Body of pancreas (tissue), 4 donors: ENCODE results near the gene PAPSS1. TPM values are rescaled to one million over a fixed set of nuclear protein-coding genes. Genes with fewer than 3 reads are reported as not detected.

ENCODE experiments used
- ATAC-seq: fragments of 150-250 bp; one replicate; pipeline ENCODE4 v1.9.1; 2016
- DNase-seq, 4 donors: peaks; one replicate each; pipeline ENCODE4 v3.0.0-alpha.2; 2019
- H3K27ac ChIP-seq, 4 donors: fragments of 200-600 bp; sonication (generic); 1 replicate in 3 of 4; 2 replicates in 1 of 4; pipeline versions ENCODE4 v1.5.1 to v1.6.1; 2016 to 2019; ENCODE audit warnings: mild to moderate bottlenecking in 1 of 4, mixed read lengths in 1 of 4, moderate library complexity in 1 of 4
- H3K27me3 ChIP-seq, 2 donors: fragments of 200-600 bp; sonication (generic); one replicate each; pipeline ENCODE4 v1.6.0; 2016; ENCODE audit warnings: mild to moderate bottlenecking in 1 of 2
- H3K36me3 ChIP-seq, 2 donors: fragments of 200-600 bp; sonication (generic); replicated peaks in 1 of 2; 2 replicates each; pipeline ENCODE4 v1.5.1; 2016; ENCODE audit warnings: low read depth in 2 of 2; ENCODE audit not compliant: insufficient read depth in 1 of 2
- H3K4me1 ChIP-seq: fragments of 200-600 bp; sonication (generic); one replicate; pipeline ENCODE4 v1.6.0; 2016
- H3K4me3 ChIP-seq, 2 donors: fragments of 200-600 bp; sonication (generic); 1 replicate in 1 of 2; 2 replicates in 1 of 2; pipeline ENCODE4 v1.5.1; 2016 to 2019
- H3K9me3 ChIP-seq, 3 donors: fragments of 200-600 bp; sonication (generic); 1 replicate in 2 of 3; 2 replicates in 1 of 3; pipeline ENCODE4 v1.5.1; 2016
- CTCF ChIP-seq, 7 experiments: fragments of 450-650 bp in 4 of 7; fragments of 200-600 bp in 3 of 7; sonication (generic) in 3 of 7; IDR thresholded peaks; one replicate each; pipeline ENCODE4 v1.5.1; 2016 to 2019; ENCODE audit warnings: antibody characterized with exemption in 7 of 7
- POLR2A ChIP-seq, 3 donors: fragments of 450-650 bp; IDR thresholded peaks; one replicate each; pipeline ENCODE4 v1.6.1; 2016; ENCODE audit warnings: antibody characterized with exemption in 3 of 3, mild to moderate bottlenecking in 2 of 3
- WGBS, 2 donors: methylation state at CpG; one replicate each; pipeline ENCODE4 v1.1.5; 2017; 5-methylcytosine and 5-hydroxymethylcytosine counted together
- intact Hi-C: fragments of 100-400 bp; cut with DNase I; formaldehyde crosslinking; loops from one replicate; pipeline ENCODE4 v1.15.1; 2023
- total RNA-seq, 2 donors: library from RNA; depleted of rRNA; stranded (reverse); fragments of >200 nt; gene quantifications; one replicate each; pipeline ENCODE4 v1.1.0, GENCODE V29; 2016

PAPSS1 gene
- total RNA-seq, 2 donors from 2014 or later: 15.8 to 42.3 TPM

- Histone ChIP-seq H3K9me3 (no peaks in the 10 kb centered on the region), H3K27ac (no peak overlapping the region), H3K36me3 (no peaks in the 10 kb centered on the region), H3K4me3 (no peak overlapping the region), H3K4me1 (no peaks in the 10 kb centered on the region), H3K27me3 (no peaks in the 10 kb centered on the region)
- 66% methylated on average over 2 of the region's 2 CpGs for WGBS, 2 donors
- DNase-seq (no peak), ATAC-seq (no peak)
- TF ChIP-seq POLR2A (IDR thresholded peaks at IDR 0.05) (no peak), CTCF (IDR thresholded peaks at IDR 0.05) (no peak)
- intact Hi-C loops: no loop called here
Measured at GRCh38 chr4:107572281-107572680, 147.8 kb downstream of the PAPSS1 start.

- H3K4me3 ChIP-seq: no peak overlapping the region
- no peak for DNase-seq
- no peaks in the 10 kb centered on the region for H3K36me3 ChIP-seq
- no peaks in the 10 kb centered on the region for H3K9me3 ChIP-seq
- no peak for TF ChIP-seq POLR2A (IDR thresholded peaks at IDR 0.05)
- TF ChIP-seq CTCF (IDR thresholded peaks at IDR 0.05): no peak
- H3K27me3 ChIP-seq: no peaks in the 10 kb centered on the region
- no peak overlapping the region for H3K27ac ChIP-seq
- ATAC-seq: no peak
- intact Hi-C loops: no loop called here
- no peaks in the 10 kb centered on the region for H3K4me1 ChIP-seq
- 39 to 41% methylated on average over 2 of the region's 2 CpGs for WGBS, 2 donors
Measured at GRCh38 chr4:107570952-107571351, 149.1 kb downstream of the PAPSS1 start.

- Histone ChIP-seq H3K36me3 (no peaks in the 10 kb centered on the region), H3K4me1 (no peaks in the 10 kb centered on the region), H3K27ac (no peak overlapping the region), H3K4me3 (no peak overlapping the region), H3K9me3 (no peaks in the 10 kb centered on the region), H3K27me3 (no peaks in the 10 kb centered on the region)
- 36 to 43% methylated on average over 5 of the region's 5 CpGs for WGBS, 2 donors
- DNase-seq (no peak), ATAC-seq (no peak)
- TF ChIP-seq CTCF (IDR thresholded peaks at IDR 0.05): no peak
- no peak for TF ChIP-seq POLR2A (IDR thresholded peaks at IDR 0.05)
- intact Hi-C loops: no loop called here
Measured at GRCh38 chr4:107564326-107564725, 155.7 kb downstream of the PAPSS1 start.

Other genes with a start within 250 kb of the PAPSS1 start
- gene SGMS2, start 104.7 kb upstream of the PAPSS1 start, total RNA-seq: 10 to 100 TPM; 32.2 to 36.9 TPM
- gene CYP2U1, start 211.3 kb upstream of the PAPSS1 start, total RNA-seq: 1 to 10 TPM; 5.7 to 7.6 TPM